HepG2 (cell line): ENCODE data around the gene TFPI. TPM values are rescaled to one million over a fixed set of nuclear protein-coding genes. Genes with fewer than 3 reads are reported as not detected.

ENCODE experiments used
- CEBPG ChIP-seq: IDR thresholded peaks from 2 replicates; pipeline ENCODE4 v1.6.1; 2016
- CEBPZ ChIP-seq: IDR thresholded peaks from 2 replicates; pipeline ENCODE4 v1.6.1; 2012; ENCODE audit warnings: low read length, improper control_type of control experiment
- DNMT3B ChIP-seq: conservative IDR thresholded peaks from 2 replicates; pipeline ENCODE4 v1.6.1; 2016; ENCODE audit warnings: missing biosample characterization, control low read depth
- ETV5 ChIP-seq: IDR thresholded peaks from 2 replicates; pipeline ENCODE4 v1.6.1; 2018; ENCODE audit warnings: missing biosample characterization, missing genetic modification reagents, inconsistent platforms, borderline replicate concordance
- IKZF5 ChIP-seq: IDR thresholded peaks from 2 replicates; pipeline ENCODE4 v1.6.1; 2018; ENCODE audit warnings: missing genetic modification reagents, mild to moderate bottlenecking, missing compliant biosample characterization
- KAT7 ChIP-seq: IDR thresholded peaks from 2 replicates; pipeline ENCODE4 v1.6.1; 2018; ENCODE audit warnings: borderline replicate concordance, missing compliant biosample characterization
- NAIF1 ChIP-seq: sonication (generic); formaldehyde crosslinking; IDR thresholded peaks from 2 replicates; pipeline ENCODE4 v1.5.0; 2020; ENCODE audit warnings: mild to moderate bottlenecking, missing genetic modification reagents, borderline replicate concordance
- NR2F1 ChIP-seq, 2 experiments: fragments of 450-650 bp in 1 of 2; formaldehyde crosslinking in 1 of 2; IDR thresholded peaks; 2 replicates each; pipeline versions ENCODE4 v1.5.0 to v1.6.1; 2016 to 2020; ENCODE audit warnings: mild to moderate bottlenecking in 1 of 2, missing compliant biosample characterization in 1 of 2, missing genetic modification reagents in 1 of 2, moderate library complexity in 1 of 2
- SKI ChIP-seq: fragments of 450-650 bp; IDR thresholded peaks from one replicate; pipeline ENCODE4 v1.6.1; 2018; ENCODE audit warnings: mild to moderate bottlenecking; ENCODE audit not compliant: partially characterized antibody
- SP2 ChIP-seq: sonication (generic); formaldehyde crosslinking; IDR thresholded peaks from 2 replicates; pipeline ENCODE4 v1.5.1; 2020; ENCODE audit warnings: mild to moderate bottlenecking, missing genetic modification reagents
- ZFP1 ChIP-seq: IDR thresholded peaks from 2 replicates; pipeline ENCODE4 v1.6.1; 2016
- ZFP36L1 ChIP-seq: sonication (generic); formaldehyde crosslinking; IDR thresholded peaks from 2 replicates; pipeline ENCODE4 v1.8.0; 2022; ENCODE audit warnings: mild to moderate bottlenecking, missing genetic modification reagents, moderate library complexity
- ZMAT3 ChIP-seq: sonication (generic); formaldehyde crosslinking; conservative IDR thresholded peaks from 2 replicates; pipeline ENCODE4 v1.7.0; 2021; ENCODE audit warnings: missing genetic modification reagents
- ZMYM4 ChIP-seq: sonication (generic); formaldehyde crosslinking; IDR thresholded peaks from 2 replicates; pipeline ENCODE4 v1.8.1; 2023; ENCODE audit warnings: mild to moderate bottlenecking, missing genetic modification reagents
- ZNF160 ChIP-seq: sonication (generic); formaldehyde crosslinking; IDR thresholded peaks from 2 replicates; pipeline ENCODE4 v1.8.0; 2022; ENCODE audit warnings: mild to moderate bottlenecking, inconsistent platforms, missing genetic modification reagents
- ZNF317 ChIP-seq: sonication (generic); formaldehyde crosslinking; IDR thresholded peaks from 2 replicates; pipeline ENCODE4 v1.5.0; 2020; ENCODE audit warnings: mild to moderate bottlenecking, missing genetic modification reagents
- ZNF546 ChIP-seq: sonication (generic); formaldehyde crosslinking; conservative IDR thresholded peaks from 2 replicates; pipeline ENCODE4 v1.8.1; 2023; ENCODE audit warnings: mild to moderate bottlenecking, missing genetic modification reagents
- ZNF644 ChIP-seq: IDR thresholded peaks from 2 replicates; pipeline ENCODE4 v1.6.1; 2016; ENCODE audit warnings: low read depth
- polyA plus RNA-seq, 8 experiments: library from polyadenylated mRNA; depleted of rRNA in 3 of 8; stranded (reverse) in 7 of 8; unstranded in 1 of 8; fragments of >200 nt; fragmentation: Illumina TruSeq in 4 of 8; extraction: Trizol in 4 of 8; gene quantifications; 2 replicates each; pipeline versions ENCODE4 v1.2.1 to v1.2.3, GENCODE V29; 2011 to 2016; ENCODE audit warnings: low read depth in 4 of 8, missing spikeins in 1 of 8, mixed read lengths in 1 of 8; ENCODE audit not compliant: insufficient read depth in 1 of 8
- total RNA-seq, 5 experiments: library from RNA; depleted of rRNA; stranded (reverse); fragments of >200 nt; fragmentation: Illumina TruSeq; extraction: Trizol; gene quantifications; 2 replicates each; pipeline ENCODE4 v1.2.3, GENCODE V29; 2016; ENCODE audit warnings: low read depth in 1 of 5
- TF ChIP-seq, protein P1 (sequence below): sonication (generic); formaldehyde crosslinking; IDR thresholded peaks from 2 replicates; pipeline ENCODE4 v1.5.0; 2020; ENCODE audit warnings: mild to moderate bottlenecking, missing genetic modification reagents, borderline replicate concordance
- TF ChIP-seq, protein P2 (sequence below): sonication (generic); formaldehyde crosslinking; IDR thresholded peaks from 2 replicates; pipeline ENCODE4 v1.4.0; 2020; ENCODE audit warnings: mild to moderate bottlenecking, missing genetic modification reagents
- TF ChIP-seq, protein P3 (sequence below): sonication (generic); formaldehyde crosslinking; IDR thresholded peaks from 2 replicates; pipeline ENCODE4 v1.4.0; 2020; ENCODE audit warnings: missing genetic modification reagents

Gene TFPI
- total and polyA plus RNA-seq, 2 of the 13 experiments (the other 11 are each of a cell fraction or from before 2014, with no cell fraction given) = 301 to 436 TPM

DNA sequence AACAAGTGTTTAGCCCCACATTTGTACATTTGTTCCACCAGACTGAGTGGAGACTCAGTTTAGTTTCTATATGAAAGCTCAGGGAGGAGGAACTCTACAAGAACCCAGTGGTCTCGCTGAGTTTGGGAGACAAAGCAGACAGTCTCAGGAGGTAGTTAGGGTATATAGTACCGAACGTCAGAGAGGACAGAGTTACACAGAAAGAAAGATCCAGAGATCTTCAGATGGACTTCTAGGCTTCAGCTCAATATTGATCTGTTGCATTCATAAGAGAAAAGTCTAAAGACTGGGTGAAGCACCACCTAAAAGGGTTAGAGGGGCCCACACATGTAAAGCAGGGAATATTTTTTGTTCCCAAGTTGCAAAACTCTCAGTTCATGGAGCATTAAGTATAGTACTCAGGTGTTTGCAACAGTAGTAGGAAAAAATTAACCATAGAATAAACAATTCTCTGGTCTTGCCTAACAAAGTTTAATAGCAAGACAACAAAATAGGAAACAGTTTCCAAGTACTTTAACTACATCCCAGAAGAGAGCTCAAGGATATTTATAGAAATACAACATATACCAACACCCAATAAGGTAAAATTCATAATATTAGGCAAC lies 4.2 kb downstream of the TFPI start (continued):
- TF ChIP-seq, protein P1, sequence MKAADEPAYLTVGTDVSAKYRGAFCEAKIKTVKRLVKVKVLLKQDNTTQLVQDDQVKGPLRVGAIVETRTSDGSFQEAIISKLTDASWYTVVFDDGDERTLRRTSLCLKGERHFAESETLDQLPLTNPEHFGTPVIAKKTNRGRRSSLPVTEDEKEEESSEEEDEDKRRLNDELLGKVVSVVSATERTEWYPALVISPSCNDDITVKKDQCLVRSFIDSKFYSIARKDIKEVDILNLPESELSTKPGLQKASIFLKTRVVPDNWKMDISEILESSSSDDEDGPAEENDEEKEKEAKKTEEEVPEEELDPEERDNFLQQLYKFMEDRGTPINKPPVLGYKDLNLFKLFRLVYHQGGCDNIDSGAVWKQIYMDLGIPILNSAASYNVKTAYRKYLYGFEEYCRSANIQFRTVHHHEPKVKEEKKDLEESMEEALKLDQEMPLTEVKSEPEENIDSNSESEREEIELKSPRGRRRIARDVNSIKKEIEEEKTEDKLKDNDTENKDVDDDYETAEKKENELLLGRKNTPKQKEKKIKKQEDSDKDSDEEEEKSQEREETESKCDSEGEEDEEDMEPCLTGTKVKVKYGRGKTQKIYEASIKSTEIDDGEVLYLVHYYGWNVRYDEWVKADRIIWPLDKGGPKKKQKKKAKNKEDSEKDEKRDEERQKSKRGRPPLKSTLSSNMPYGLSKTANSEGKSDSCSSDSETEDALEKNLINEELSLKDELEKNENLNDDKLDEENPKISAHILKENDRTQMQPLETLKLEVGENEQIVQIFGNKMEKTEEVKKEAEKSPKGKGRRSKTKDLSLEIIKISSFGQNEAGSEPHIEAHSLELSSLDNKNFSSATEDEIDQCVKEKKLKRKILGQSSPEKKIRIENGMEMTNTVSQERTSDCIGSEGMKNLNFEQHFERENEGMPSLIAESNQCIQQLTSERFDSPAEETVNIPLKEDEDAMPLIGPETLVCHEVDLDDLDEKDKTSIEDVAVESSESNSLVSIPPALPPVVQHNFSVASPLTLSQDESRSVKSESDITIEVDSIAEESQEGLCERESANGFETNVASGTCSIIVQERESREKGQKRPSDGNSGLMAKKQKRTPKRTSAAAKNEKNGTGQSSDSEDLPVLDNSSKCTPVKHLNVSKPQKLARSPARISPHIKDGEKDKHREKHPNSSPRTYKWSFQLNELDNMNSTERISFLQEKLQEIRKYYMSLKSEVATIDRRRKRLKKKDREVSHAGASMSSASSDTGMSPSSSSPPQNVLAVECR (CRISPR knock-in tag) = peak; percentile 25; the same call in 1 of the 2 replicates
- 0 out of 2 replicates have a peak, but pooled peaks have one; percentile 18 for TF ChIP-seq ZNF317 (CRISPR knock-in tag)
- TF ChIP-seq SKI = peak; percentile 27
- no peak for TF ChIP-seq NAIF1
- TF ChIP-seq ZFP1 (CRISPR knock-in tag) = peak; percentile 35; the same call in 1 of the 2 replicates
- TF ChIP-seq ZFP36L1 = peak; percentile 65; the same call in 1 of the 2 replicates
- TF ChIP-seq SP2 (CRISPR knock-in tag) = no peak
- 0 out of 2 replicates have a peak, but pooled peaks have one; percentile 46 for TF ChIP-seq ZMAT3 (CRISPR knock-in tag)
- peak; percentile 81; the same call in 1 of the 2 replicates for TF ChIP-seq KAT7 (CRISPR knock-in tag)
- TF ChIP-seq ETV5 = peak; percentile 44; the same call in 1 of the 2 replicates
- peak; percentile 94 for TF ChIP-seq CEBPG (CRISPR knock-in tag)
- TF ChIP-seq NR2F1 (CRISPR knock-in tag; IDR thresholded peaks at IDR 0.05) = peak in 1 of 2 experiments; percentile 25; a peak in 1 of 4 replicates
- TF ChIP-seq DNMT3B (CRISPR knock-in tag) = peak; percentile 77; the same call in 1 of the 2 replicates
- peak; percentile 28; the same call in 1 of the 2 replicates for TF ChIP-seq ZNF160 (CRISPR knock-in tag)
- TF ChIP-seq, protein P2, sequence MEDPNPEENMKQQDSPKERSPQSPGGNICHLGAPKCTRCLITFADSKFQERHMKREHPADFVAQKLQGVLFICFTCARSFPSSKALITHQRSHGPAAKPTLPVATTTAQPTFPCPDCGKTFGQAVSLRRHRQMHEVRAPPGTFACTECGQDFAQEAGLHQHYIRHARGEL = no peak
- peak; percentile 75; the same call in 1 of the 2 replicates for TF ChIP-seq IKZF5 (CRISPR knock-in tag)
- peak; percentile 83 for TF ChIP-seq ZMYM4 (CRISPR knock-in tag)
- no peak for TF ChIP-seq CEBPZ
- TF ChIP-seq ZNF546 = no peak
- TF ChIP-seq, protein P3, sequence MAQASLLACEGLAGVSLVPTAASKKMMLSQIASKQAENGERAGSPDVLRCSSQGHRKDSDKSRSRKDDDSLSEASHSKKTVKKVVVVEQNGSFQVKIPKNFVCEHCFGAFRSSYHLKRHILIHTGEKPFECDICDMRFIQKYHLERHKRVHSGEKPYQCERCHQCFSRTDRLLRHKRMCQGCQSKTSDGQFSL = no peak
- 0 out of 2 replicates have a peak, but pooled peaks have one; percentile 40 for TF ChIP-seq ZNF644 (CRISPR knock-in tag)
